Lower leg skin (tissue), 3 donors: ENCODE results near the gene KCNJ6.

Experiments
- POLR2A ChIP-seq, 2 donors: fragments of 450-650 bp; IDR thresholded peaks; one replicate each; pipeline ENCODE4 v1.6.1; 2016 to 2017; ENCODE audit warnings: antibody characterized with exemption in 2 of 2, mild to moderate bottlenecking in 1 of 2, moderate library complexity in 1 of 2
- TF ChIP-seq, protein P1 (sequence below), 3 donors: fragments of 450-650 bp; IDR thresholded peaks; one replicate each; pipeline ENCODE4 v1.5.1; 2016; ENCODE audit warnings: antibody characterized with exemption in 3 of 3, mild to moderate bottlenecking in 3 of 3, moderate library complexity in 2 of 3

DNA sequence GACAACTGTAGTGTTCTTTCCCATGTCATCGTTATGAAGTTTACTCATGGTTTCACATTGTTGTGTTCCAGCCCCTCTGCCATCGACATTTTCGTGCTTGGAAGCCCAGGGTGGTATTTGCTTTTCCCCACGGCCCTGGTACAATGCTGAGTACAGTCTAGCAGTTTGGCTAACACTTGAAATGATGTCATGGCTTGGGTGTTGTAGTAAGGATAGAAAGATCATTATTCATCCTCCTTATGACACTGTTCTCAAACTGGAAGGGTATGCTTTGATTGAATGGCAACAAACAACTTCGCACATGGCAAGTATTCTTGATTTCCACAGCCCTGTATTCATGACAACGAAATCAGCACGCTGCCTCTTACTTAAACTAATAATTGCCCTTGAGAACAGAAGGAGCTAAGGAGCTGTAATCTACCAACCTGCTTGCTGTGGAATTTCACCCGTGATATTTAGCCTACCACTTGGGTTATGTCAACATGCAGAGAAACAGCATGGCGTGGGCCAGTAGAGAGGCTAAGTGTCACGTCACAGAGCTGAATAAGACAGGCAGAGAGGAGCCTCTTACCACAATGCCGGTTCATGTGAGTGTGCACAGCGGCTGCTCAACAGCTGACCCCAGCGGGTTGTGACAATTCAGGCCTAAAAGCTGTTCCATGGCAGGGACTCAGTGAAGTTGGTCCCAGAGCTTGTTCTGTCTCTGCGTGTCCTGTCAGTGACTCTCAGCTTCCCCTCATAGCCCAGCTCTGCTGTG lies 73.9 kb downstream of the KCNJ6 start:
- TF ChIP-seq, protein P1, sequence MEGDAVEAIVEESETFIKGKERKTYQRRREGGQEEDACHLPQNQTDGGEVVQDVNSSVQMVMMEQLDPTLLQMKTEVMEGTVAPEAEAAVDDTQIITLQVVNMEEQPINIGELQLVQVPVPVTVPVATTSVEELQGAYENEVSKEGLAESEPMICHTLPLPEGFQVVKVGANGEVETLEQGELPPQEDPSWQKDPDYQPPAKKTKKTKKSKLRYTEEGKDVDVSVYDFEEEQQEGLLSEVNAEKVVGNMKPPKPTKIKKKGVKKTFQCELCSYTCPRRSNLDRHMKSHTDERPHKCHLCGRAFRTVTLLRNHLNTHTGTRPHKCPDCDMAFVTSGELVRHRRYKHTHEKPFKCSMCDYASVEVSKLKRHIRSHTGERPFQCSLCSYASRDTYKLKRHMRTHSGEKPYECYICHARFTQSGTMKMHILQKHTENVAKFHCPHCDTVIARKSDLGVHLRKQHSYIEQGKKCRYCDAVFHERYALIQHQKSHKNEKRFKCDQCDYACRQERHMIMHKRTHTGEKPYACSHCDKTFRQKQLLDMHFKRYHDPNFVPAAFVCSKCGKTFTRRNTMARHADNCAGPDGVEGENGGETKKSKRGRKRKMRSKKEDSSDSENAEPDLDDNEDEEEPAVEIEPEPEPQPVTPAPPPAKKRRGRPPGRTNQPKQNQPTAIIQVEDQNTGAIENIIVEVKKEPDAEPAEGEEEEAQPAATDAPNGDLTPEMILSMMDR (IDR thresholded peaks at IDR 0.05), result no peak
- no peak for TF ChIP-seq POLR2A (IDR thresholded peaks at IDR 0.05)
